Esophagus mucosa (tissue), 1 donor: ENCODE data around the gene PACS2. TPM values are rescaled to one million over a fixed set of nuclear protein-coding genes. Genes with fewer than 3 reads are reported as not detected.

ENCODE experiments used
- ATAC-seq: fragments of 200-7000 bp; cut with Tn5 transposase; one replicate; pipeline ENCODE4 v1.9.1; 2020
- total RNA-seq: library from RNA; stranded (reverse); gene quantifications from one replicate; pipeline ENCODE4 v1.2.4, GENCODE V29; 2023
- donor health status: DM: yes; HTN: yes; CAD: no.

PACS2 gene
- total RNA-seq, 1 donor from 2014 or later = 24.9 TPM

DNA sequence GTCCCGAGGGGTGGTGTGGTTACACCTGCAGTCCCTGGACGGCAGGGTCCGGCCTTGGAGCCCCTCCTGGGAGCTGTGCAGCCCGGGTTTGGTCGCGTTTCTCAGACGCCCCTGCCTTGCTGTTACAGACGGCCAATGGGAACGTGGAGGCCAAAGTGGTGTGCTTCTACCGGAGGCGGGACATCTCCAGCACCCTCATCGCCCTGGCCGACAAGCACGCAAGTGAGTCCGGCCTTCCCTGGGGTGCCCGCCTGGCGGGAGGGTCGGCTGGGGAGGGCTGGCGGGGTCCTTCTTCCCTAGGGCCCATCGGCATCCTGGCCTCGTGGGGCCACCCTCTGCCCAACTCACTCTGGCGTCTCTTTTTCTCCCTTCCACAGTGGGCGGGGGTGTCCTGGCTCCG lies 130.7 kb downstream of the PACS2 start:
- no peak for ATAC-seq

DNA sequence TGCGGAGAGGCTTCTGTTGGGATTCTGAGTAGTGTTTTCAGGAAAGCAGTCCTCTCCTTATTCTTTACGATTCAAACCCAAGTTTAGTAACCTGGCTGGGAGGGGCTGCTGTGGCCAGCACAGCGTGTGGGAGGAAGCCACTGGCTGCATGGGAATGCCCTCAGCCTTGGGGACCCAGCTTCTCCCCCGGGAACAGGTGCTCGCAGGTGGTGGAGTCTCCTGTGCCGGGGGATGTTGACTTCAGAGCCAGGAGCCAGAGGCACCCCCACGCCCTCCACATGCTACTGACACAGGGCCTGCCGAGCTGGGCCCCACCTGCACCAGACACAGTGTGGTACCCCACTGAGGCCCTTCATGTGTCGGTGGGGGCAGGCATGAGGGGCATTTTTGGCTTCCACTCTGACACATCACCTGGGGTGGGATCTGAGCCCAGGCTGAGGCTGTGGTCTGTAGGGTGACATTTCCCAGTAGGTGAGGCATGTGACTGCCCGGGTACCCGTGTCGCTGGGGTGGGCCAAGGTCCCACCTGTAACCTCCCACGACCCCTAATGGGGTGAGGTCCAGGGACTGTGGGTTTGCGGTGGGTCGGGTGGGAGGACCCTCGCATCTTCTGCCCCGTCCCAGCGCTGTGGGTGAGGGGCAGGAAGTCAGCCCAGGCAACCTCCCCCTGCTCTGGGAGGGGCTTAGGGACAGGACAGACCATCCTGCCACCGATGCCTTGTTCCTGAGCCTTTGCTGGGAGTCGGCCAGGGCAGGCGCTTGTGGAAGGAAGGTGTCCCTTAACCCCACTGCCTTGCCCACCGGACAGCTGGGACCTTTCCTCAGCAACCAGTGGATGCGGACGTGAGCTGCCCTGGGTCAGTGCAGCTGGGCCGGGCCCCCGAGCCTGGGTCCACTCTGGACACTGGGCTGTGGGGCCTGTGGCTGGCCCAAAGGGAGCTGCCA lies 131.6 kb downstream of the PACS2 start:
- ATAC-seq = no peak

DNA sequence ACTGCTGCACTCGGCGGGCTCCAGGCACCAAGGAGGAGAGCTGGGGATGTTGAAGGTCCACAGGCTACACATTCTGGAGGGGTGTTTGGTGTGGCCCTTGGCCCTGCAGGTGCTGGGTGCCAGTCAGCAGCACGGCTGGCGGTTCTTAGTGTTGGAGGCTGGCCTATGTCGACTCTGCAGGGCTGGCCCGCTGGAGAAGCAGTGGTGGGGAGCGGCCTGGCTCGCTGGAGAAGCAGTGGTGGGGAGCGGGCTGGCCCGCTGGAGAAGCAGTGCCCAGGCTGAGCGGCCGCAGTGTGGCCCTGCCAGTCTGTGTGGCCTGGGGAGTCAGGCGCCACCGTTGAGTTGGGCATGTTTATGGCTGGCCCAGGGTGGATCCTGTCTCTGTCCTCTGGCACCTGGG lies 132.4 kb downstream of the PACS2 start:
- no peak for ATAC-seq

Other genes starting within 250 kb of the PACS2 start
- 0.36 TPM for gene GPR132, start 249.3 kb upstream of the PACS2 start, total RNA-seq
- 18.9 TPM for gene JAG2, start 146.0 kb upstream of the PACS2 start, total RNA-seq
- 14.7 TPM for gene NUDT14, start 133.4 kb upstream of the PACS2 start, total RNA-seq
- 34.4 TPM for gene BTBD6, start 66.2 kb upstream of the PACS2 start, total RNA-seq
- gene BRF1, start 13.7 kb upstream of the PACS2 start, total RNA-seq = 11.7 TPM
- 2.0 TPM for gene TEX22, start 83.8 kb downstream of the PACS2 start, total RNA-seq
- gene MTA1, start 105.1 kb downstream of the PACS2 start, total RNA-seq = 30.9 TPM
- 51.5 TPM for gene CRIP2, start 160.1 kb downstream of the PACS2 start, total RNA-seq
- gene CRIP1, start 172.1 kb downstream of the PACS2 start, total RNA-seq = 42.6 TPM
- gene TEDC1, start 176.5 kb downstream of the PACS2 start, total RNA-seq = 8.9 TPM
- 0.48 TPM for gene TMEM121, start 211.8 kb downstream of the PACS2 start, total RNA-seq